HT-29 (cell line): ENCODE results near the gene MILR1. TPM values are rescaled to one million over a fixed set of nuclear protein-coding genes. Genes with fewer than 3 reads are reported as not detected.
A peak's percentile ranks its signal among the peaks of the same experiment; 100 is the strongest.
"Not testable (repeated sequence)": the region's sequence is repeated elsewhere in the genome, so short reads cannot be mapped to it uniquely, and the experiment has no call there.

ENCODE experiments used
- DNase-seq: peaks from one replicate; pipeline ENCODE4 v3.0.0-alpha.2; 2015; ENCODE audit warnings: low spot score
- total RNA-seq: library from RNA; depleted of rRNA; stranded (reverse); fragments of >200 nt; shearing (Covaris generic); gene quantifications from 2 replicates; pipeline ENCODE4 v1.2.3, GENCODE V29; 2014

Gene MILR1
- total RNA-seq, 1 experiment from 2014 or later, result 0.71 TPM

DNA sequence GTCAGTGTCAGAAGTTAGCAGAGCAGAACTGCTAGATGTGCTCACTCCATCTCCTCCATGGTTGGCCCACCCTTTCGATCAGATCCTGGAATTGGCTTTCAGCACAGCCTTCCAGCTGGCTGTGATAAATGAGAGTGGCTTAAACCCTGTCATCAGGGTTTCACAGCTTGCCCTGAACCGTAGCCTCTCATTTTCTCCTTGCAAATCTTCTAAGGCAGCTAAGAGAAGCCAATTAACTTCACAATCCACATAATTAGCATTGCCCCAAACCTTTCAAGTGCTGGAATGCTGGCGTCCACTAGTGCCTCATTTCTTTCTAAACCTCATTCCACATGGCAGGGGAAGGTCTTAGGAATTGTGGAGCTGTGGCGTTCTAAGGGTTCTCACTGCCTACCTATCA is 21.7 kb downstream of the MILR1 start:
- no peak for DNase-seq

DNA sequence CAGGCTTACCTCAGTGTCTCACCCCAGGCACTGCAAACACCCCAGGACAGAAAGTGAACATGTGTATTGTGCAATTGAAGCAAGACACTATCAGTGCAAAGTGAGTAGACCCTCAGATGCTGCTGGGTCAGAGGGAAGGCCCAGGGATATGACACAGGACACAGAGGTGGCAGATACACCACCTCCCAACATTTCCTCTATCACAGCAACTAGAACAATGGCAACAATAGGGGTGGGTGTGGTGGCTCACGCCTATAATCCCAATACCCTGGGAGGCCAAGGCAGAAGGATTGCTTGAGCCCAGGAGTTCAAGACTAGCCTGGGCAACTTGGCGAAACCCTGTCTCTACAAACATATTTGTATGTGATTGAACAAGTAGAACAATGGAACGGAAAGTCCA is 22.5 kb downstream of the MILR1 start:
- no peak for DNase-seq

DNA sequence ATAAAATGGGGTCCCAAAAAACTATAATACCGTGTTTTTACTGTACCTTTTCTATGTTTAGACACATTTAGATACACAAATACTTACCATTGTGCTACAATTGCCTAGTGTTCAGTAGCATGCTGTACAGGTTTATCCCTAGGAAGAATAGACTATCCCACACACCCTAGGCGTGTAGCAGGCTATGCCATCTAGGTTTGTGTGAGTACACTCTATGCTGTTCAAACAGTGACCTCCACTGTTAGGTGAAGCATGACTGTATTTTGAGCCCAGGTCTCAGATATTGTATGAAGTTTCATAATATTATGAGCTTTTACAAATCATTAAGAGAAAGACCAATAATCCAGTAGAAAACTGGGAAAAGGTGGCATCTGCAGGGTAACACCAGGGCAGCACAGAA is 23.6 kb downstream of the MILR1 start:
- DNase-seq, result peak; percentile 11

DNA sequence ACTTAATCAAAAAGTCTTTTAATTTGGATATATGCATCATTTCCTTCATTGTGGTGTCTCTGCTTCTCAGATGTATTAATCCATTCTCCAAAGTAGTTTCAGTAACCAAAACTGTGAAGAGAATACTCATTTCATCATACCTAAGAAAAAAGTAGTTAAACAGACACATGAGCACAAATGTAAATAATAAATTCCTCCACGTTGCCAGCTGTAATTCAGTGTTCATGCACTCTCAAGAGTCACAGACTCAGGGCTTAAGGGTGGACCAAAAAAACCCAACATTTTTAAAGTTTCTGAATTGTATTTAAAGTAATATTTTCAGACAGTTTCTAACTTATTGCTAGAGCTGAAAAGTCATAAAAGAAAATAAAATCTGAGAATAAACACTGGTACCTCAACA is 28.9 kb downstream of the MILR1 start:
- DNase-seq, result no peak

DNA sequence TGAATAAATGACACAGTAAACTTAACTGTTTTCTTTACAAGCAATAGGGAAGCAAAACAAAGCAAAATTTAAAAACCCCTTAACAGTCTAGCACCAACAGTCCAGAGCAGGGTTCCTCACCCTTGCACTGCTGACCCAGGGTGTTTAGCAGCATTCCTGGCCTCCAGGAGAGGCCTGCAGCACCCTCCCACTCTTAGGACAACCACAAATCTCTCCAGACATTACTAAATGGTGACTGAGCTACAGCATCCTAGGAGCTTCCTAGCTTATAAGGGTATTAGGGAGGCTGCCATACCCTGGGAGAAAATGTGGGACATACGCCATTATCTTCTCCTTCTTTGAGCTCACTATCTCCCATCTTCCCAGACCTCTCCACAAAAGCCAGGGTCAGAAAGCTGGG is 32.0 kb downstream of the MILR1 start:
- DNase-seq, result no peak

DNA sequence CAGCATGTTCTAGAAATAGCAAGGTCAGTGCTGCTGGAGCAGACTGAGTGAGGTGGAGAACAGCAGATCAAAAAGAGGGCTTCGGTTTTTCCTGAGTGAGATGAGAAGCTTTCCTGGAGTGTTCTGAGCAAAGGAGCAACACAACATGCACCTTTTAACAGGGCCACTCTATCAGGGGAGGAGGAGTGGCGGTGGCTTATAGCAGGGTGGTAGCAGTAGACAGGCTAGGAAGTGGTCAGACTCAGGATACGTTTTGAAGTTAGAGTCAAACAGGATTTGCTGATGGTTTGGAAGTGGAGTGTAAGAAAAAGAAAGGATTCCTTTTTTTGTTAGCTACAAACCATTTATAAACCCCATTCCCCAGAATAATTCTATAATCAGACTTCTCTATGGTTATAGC is 35.5 kb downstream of the MILR1 start:
- no peak for DNase-seq

DNA sequence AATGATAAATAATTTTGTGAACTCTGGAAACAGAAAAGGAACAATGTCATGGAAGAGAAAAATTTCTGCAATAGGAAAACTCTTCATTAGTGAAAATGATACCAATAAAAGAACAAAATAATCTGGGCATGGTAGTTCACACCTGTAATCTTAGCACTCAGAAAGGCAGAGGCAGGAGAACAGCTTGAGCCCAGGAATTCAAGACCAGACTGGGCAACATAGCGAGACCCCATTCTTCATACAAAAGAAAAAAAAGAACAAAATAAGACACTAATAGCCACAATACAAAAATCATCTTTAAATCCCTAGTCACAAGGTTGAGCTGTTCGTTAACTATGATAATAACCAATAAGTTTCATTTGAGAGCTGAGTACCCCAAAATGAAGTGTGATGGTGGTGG is 39.4 kb downstream of the MILR1 start:
- no peak for DNase-seq

DNA sequence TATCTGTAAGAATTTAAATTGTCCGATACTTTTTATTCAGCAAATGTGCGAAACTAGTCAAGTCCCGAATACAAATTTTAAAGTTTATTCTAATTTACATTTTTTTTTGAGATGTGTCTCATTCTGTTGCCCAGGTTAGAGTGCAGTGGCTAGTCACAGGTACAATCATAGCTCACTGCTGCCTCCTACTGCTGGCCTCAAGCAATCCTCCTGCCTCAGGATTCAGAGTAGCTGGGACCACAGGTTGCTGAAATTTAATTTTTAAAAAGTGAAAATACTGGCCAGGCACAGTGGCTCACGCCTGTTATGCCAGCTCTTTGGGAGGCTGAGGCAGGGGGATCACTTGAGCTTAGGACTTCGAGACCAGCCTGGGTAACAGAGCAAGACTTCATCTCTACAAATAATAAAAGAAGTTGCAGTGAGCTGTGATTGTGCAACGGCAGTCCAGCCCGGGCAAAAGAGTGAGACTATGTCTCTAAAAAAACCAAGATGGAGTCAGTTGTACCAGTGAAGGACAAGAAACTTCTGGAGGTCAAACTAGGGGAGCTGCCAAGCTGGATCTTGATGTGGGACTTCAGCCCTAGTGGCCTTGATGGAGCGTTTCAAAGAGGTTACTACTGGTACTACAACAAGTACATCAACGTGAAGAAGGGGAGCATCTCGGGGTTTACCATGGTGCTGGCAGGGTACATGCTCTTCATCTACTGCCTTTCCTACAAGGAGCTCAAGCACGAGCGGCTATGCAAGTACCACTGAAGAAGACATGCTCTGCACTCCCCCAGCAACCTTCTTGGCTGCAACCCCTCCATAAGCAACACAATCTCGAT is 42.3 kb downstream of the MILR1 start:
- DNase-seq, result peak; percentile 63

DNA sequence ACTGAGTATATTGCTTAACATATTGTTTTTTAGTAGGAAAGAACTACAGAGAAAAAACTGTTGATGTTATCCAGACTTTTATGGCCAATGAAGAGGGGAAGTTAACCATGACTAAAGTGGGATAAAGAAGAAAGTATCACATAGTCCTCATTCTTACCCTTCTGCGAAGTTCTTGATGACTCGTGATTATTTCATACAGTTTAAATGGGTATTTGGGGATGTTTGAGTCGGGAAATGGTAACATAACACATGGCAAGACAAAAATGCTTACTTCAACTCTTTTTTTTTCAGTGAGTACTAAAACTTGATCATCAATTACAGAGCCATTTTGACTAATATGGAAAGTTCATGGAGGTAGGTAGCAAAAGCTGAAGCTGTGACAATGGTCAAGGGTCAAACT is 43.1 kb downstream of the MILR1 start:
- no peak for DNase-seq

DNA sequence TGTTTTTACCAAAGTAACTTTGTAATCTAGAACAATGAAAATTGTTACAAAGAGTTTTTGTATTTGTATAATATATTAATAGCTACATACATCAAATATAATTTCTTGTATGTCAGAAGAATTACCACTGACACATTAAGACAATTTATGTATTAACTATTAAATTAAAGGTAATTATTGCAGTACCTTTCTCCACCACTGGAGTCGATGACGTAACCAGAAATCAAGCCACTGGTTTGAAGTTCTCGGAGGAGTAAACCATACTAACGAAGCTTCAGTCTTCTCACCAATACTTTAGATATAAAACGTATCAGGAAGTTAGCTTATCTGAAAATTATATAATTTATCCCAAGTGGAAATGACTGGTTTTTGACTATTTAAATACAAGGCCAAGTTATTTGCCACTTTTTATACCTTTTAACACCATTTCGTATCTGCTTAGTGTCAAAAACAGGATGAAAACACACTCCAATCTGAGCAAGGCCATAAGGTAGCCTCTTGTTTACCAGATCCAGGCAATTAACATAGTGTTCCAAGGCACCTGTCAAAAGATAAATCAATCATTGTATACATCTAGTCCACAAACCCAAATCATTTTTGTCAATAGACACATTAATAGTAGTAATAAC is 43.7 kb downstream of the MILR1 start:
- DNase-seq, result peak; percentile 60

DNA sequence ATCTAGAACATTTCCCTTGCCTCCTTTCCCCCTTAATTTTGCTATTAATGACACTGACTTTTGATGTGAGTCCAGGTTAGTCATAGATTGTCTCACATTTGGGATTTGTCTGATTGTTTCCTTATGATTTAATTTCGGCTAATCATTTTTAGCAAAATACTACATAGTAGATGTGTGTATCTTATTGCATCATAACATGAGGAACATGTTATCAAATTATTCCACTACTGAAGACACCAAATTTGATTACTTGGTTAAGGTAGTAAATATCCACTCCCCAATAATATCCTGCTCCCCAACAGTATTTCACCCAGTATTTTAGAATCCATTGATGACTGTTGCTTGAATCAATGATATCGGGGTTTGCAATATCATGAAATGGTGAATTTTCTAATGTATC is 45.2 kb downstream of the MILR1 start:
- no peak for DNase-seq

DNA sequence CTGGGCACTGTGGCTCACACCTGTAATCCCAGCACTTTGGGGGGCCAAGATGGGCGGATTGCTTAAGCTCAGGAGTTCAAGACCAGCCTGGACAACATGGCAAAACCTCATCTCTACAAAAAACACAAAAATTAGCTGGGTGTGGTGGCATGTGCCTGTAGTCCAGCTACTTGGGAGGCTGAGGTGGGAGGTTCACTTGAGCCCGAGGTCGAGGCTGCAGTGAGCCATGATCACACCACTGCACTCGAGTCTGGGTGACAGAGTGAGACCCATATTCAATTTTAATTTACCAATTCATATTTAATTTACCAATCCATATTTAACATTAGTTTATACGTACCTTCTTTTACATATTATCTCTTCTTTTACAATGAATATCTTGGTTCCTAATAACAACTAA is 46.4 kb downstream of the MILR1 start:
- not testable (repeated sequence) for DNase-seq

DNA sequence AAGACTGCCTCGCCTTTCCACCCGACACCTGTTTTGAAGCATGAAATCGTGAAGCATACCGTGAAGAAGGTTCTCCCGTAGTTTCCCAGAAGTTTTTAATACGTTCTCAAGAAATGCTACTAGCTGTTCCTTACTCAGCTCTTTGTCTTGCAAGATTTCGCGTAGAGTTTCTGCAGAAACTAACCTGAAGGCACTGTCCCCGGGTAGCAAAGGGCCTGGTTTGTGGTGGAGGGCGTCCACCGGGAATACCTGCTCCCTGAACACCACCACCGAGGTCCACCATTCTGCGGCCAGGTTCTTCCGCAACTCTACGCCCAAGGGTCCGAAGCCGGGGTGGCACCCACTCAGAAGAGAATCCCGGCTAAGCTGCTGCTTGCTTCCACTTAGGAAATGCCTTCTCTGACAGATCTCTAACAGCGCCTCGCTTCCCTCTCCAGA is 47.5 kb downstream of the MILR1 start:
- peak; percentile 38 for DNase-seq

DNA sequence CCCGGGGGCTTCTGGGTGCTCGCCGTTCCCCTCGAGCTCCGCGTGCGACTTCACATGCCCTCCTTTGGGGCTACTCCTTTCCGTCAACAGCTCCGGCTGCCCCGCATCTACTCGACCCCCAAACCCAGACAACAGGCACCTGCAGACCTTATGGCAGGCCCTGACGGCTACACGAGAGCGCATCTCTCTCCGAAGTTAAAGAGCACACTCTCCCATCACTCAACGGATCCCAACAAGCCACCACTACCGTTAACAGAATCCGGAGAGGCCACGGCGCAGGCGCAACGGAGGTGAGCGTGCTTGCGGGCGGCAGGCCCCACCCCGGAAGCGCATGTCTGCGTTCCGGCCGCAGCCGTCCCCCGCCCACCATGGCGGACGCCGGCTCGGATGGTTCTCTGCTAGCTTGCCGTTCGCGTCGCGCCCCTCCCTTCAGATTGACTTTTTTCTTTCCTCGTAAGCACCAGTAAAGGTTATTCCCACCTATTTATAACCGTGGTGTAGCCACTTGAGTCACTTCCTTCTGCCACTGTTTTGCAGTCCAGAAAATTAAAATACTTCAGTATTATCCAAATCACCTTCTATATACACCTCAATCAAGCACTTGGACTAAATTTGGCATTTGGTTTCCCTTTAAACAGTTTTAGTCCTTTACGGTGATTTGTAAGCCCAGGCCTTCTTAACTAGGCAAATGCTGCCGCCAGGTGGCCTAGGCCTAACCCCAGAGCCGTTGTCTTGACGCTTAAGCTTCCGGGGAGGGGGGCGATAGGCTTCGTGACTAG is 48.1 kb downstream of the MILR1 start, which contains the start of gene POLG2:
Gene POLG2 (minus strand): TSS at position 269 of the 779 bp plus-strand sequence. CDS start 86 bp downstream, at position 183.
- peak; percentile 94 for DNase-seq

DNA sequence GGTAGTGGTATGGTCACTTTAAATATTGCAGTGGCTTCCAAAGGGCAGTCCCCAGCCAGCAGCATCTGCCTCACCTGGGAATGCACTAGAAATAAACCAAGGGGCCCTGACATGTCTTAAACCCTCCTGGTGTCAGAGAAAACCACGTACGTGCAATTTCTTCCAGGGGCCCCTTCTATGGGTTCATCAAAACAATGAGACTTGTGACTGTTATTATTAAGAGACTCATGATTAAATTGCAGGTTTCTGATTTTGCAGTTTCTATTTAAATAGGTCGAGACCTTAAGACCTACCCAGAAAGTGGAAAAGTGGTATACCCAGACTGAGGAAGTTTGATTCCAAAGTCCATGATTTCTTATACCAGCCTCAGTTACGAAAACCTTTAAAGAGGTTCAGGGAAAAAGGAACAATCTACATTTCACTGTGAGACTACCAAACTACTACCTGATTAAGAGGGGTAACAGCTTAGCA is 48.7 kb downstream of the MILR1 start:
- peak; percentile 62 for DNase-seq

DNA sequence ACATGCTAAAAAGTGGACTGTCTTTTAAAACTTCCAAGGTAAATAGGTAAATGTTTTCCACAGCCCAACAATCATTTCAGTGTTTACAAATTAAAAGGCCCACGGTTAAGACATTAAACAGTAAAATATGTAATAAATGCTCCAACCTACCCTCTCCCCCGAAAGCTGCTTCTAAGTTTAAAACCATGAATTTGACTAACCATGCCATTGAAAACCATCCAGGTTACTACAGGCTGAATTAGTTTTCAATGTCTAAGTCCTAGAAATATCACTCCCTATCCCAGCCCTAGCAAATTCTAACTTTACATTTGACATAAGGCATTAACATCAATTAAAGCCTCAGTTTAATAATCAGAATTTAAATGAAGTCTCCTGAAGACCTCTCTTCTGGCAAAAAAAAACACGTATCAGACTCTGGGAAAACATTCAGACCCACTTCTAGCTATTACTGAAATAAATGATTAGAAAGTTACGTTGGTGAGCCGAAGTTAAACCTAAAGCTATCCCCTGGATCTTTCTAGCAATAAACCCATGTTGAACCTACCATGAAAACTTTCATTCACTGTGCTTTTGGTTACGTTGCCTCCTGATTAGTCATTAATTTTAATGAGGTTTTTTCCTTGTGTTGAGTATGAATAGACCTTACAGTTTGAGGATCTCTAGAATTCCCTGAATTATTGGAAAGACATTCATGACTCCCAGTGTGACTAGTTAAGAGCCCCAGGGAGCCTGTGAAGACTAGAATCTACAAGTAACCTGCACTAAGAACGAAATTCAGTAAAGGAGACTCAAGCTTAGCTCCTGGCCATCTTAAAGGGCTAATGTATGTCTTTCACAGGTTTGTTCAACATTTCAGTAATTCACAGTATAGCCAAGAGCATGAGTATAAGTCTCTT is 49.6 kb downstream of the MILR1 start:
- DNase-seq, result peak; percentile 45

DNA sequence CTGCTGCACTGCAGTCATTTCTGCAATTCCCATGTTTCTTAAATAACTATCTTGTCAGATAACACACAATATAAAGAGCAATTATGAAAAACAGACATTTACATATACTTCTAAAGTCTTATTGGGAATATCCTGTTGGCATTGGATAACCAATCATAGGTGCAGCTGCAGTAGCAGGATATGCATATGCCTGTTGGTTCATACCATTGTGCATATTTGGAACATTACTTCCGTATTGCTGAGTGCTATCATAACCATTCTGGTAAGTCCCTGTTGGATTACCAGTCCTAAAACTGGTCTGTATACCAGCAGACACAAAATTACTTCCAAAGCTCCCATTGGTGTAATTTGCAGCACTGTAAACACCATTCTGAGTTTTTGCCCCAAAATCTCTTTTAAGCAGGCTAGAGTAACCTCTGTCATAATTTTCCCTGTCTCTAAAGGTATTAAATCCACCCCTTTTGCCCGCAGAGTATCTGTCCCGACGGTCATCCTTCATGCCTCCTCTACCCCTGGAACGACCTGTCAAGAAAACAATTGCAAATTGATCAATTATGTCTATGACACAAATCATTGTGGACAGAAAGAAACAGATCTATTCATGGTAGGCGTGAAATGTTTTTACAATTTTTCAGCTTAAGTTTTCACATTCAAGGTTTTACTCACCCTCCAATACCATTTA is 51.0 kb downstream of the MILR1 start:
- peak; percentile 25 for DNase-seq

DNA sequence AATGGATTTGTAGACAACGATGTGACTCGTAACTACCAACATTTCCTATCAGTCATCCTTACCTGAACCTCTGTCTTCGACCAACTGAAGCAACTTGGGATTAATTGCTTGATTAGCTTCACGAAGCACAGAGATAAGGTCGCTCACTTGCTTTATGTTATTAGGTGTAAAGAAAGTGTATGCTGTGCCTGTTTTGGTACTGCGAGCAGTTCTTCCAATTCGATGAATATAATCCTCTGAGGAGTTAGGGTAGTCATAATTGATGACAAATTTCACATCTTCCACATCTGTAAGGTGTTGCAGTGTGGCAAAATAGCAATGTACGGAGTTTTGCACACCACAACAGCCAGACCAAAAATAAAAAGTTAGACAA is 51.6 kb downstream of the MILR1 start:
- DNase-seq, result peak; percentile 20

DNA sequence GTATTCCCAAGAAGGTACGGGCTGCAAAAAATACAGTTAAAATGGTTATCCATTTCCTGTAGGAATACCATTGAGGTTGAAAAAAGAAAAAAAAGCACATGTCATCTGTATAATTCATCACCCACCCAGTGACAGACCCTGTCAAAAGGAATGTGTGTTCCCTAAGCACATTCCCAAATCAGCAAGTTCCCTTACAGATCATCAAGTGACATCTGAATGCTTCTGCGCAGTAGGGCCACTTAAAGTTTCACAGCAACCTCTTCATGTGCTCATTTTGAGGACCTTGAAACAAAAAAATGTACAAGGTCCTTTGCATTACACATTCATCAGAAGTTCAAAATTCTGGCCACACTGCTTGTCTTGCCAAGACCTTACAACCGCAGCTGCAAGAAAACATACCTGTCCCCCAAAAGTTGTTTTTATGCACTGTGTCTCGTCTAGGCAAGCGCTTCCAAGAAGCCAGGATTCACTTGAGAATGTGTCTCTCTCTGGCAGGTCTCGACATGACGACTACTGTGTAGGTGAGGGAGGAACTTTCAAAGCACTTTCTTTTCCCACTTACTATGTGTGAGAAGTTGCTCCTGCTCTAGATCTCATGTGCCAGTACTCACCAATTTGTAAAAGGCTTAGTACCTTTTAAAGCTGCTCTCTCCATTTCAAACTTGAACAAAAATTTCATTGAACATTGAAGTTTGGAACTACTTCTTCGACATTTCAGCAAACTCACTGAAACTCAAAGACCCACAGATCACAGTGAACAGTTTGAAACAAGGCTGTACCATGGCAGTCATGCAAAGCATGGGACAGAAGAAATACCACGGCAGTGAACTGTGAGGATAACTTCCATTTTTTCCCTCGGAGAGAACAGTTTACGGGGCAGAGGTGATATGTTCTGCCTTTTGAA is 52.2 kb downstream of the MILR1 start:
- no peak for DNase-seq

DNA sequence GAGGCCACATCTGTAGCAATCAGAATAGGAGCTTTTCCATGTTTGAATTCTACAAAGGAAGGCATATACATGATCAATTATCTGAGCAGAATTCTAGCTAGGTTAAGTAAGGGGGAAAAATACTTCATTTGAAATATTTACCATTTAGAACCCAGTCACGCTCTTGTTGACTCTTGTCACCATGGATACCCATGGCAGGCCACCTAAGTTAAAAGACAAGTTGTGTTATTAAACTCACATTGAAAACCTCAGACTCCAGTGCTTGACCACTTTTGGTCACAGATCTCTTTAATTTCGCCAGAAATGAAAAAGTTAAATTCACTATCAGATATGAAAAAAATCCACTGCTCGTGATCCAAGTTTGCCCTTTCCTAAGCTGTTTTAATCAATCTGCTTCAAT is 53.1 kb downstream of the MILR1 start:
- no peak for DNase-seq
